Esophagus (tissue), 2 donors: Measurements from ENCODE around the gene MAPK4. TPM values are rescaled to one million over a fixed set of nuclear protein-coding genes. Genes with fewer than 3 reads are reported as not detected.

Source experiments
- H3K27ac ChIP-seq, 2 donors: one replicate each; pipeline ENCODE4 v1.5.1; 2013; ENCODE audit warnings: low read depth in 2 of 2, mild to moderate bottlenecking in 2 of 2, inconsistent platforms in 1 of 2, low read length in 1 of 2, moderate library complexity in 1 of 2
- H3K27me3 ChIP-seq, 2 donors: one replicate each; pipeline ENCODE4 v1.6.1; 2013; ENCODE audit warnings: low read length in 2 of 2, control low read depth in 1 of 2, mild to moderate bottlenecking in 1 of 2; ENCODE audit not compliant: insufficient read depth in 2 of 2, control insufficient read depth in 1 of 2
- H3K36me3 ChIP-seq, 2 donors: one replicate each; pipeline ENCODE4 v1.6.1; 2013; ENCODE audit warnings: low read length in 1 of 2; ENCODE audit not compliant: control insufficient read depth in 2 of 2, insufficient read depth in 2 of 2
- H3K4me1 ChIP-seq, 2 donors: one replicate each; pipeline ENCODE4 v1.6.1; 2013; ENCODE audit warnings: low read length in 1 of 2; ENCODE audit not compliant: control insufficient read depth in 2 of 2, insufficient read depth in 2 of 2
- H3K4me3 ChIP-seq, 2 donors: one replicate each; pipeline ENCODE4 v1.5.1; 2013; ENCODE audit warnings: low read length in 2 of 2, mild to moderate bottlenecking in 2 of 2, low read depth in 1 of 2, moderate library complexity in 1 of 2
- H3K9me3 ChIP-seq, 2 donors: one replicate each; pipeline ENCODE4 v1.6.1; 2013; ENCODE audit warnings: mild to moderate bottlenecking in 2 of 2, low read depth in 1 of 2, low read length in 1 of 2, moderate library complexity in 1 of 2; ENCODE audit not compliant: control insufficient read depth in 2 of 2, insufficient read depth in 1 of 2
- WGBS, 2 donors: extraction: QIAGEN DNeasy Blood & Tissue Kit; methylation state at CpG; one replicate each; pipeline ENCODE4 v1.1.7; 2013; 5-methylcytosine and 5-hydroxymethylcytosine counted together
- polyA plus RNA-seq, 2 donors: library from polyadenylated mRNA; stranded (reverse); fragments of 200-250 nt; gene quantifications; one replicate each; pipeline ENCODE4 v1.2.3, GENCODE V29; 2013
- donor health status: healthy with polysubstance abuse.
- donor health status: Bipolar disorder and iron deficiency.

Gene MAPK4
- polyA plus RNA-seq, 2 donors, result 0.16 to 0.65 TPM

GRCh38 chr18:50726960-50727589, 167.2 kb downstream of the MAPK4 start:
- Histone ChIP-seq H3K9me3 (no peaks in the 10 kb centered on the region), H3K27me3 (no peaks in the 10 kb centered on the region), H3K4me3 (no peak overlapping the region), H3K27ac (no peak overlapping the region), H3K4me1 (no peaks in the 10 kb centered on the region), H3K36me3 (peaks cover 0 to 1% of the 10 kb centered on the region in 2 donors)
- WGBS, 2 donors, result 19 to 32% methylated on average over 10 of the region's 10 CpGs

GRCh38 chr18:50727721-50728471, 168.0 kb downstream of the MAPK4 start:
- Histone ChIP-seq H3K4me1 (no peaks in the 10 kb centered on the region), H3K4me3 (no peak overlapping the region), H3K36me3 (no peaks in the 10 kb centered on the region), H3K9me3 (no peaks in the 10 kb centered on the region), H3K27ac (no peak overlapping the region), H3K27me3 (no peaks in the 10 kb centered on the region)
- 84 to 86% methylated on average over 10 of the region's 10 CpGs for WGBS, 2 donors

- no peaks in the 10 kb centered on the region for H3K36me3 ChIP-seq
- no peak overlapping the region for H3K27ac ChIP-seq
- H3K4me3 ChIP-seq, result no peak overlapping the region
- H3K4me1 ChIP-seq, result no peaks in the 10 kb centered on the region
- WGBS, 2 donors, result 85 to 88% methylated on average over 46 of the region's 46 CpGs
- H3K9me3 ChIP-seq, result no peaks in the 10 kb centered on the region
- no peaks in the 10 kb centered on the region for H3K27me3 ChIP-seq
Measured at GRCh38 chr18:50729376-50729775, 169.5 kb downstream of the MAPK4 start.

- H3K9me3 ChIP-seq, result no peaks in the 10 kb centered on the region
- no peaks in the 10 kb centered on the region for H3K4me1 ChIP-seq
- no peak overlapping the region for H3K27ac ChIP-seq
- no peak overlapping the region for H3K4me3 ChIP-seq
- no peaks in the 10 kb centered on the region for H3K27me3 ChIP-seq
- WGBS, 2 donors, result 88 to 89% methylated on average over 9 of the region's 9 CpGs
- H3K36me3 ChIP-seq, result no peaks in the 10 kb centered on the region
Measured at GRCh38 chr18:50729986-50730385, 170.1 kb downstream of the MAPK4 start.

GRCh38 chr18:50734342-50734741, 174.5 kb downstream of the MAPK4 start:
- no peaks in the 10 kb centered on the region for H3K27me3 ChIP-seq
- no peaks in the 10 kb centered on the region for H3K36me3 ChIP-seq
- no peaks in the 10 kb centered on the region for H3K4me1 ChIP-seq
- H3K9me3 ChIP-seq, result no peaks in the 10 kb centered on the region
- no peak overlapping the region for H3K4me3 ChIP-seq
- 65 to 71% methylated on average over 8 of the region's 8 CpGs for WGBS, 2 donors
- H3K27ac ChIP-seq, result no peak overlapping the region

- 89 to 92% methylated on average over 5 of the region's 5 CpGs for WGBS, 2 donors
Measured at GRCh38 chr18:50734886-50735285, 175.0 kb downstream of the MAPK4 start.

GRCh38 chr18:50737127-50737526, 177.2 kb downstream of the MAPK4 start:
- Histone ChIP-seq H3K9me3 (no peaks in the 10 kb centered on the region), H3K27me3 (no peaks in the 10 kb centered on the region), H3K4me3 (no peak overlapping the region), H3K36me3 (no peaks in the 10 kb centered on the region), H3K4me1 (no peaks in the 10 kb centered on the region), H3K27ac (no peak overlapping the region)
- 39 to 51% methylated on average over 3 of the region's 3 CpGs for WGBS, 2 donors

More at GRCh38 chr18:50734886-50735285, 175.0 kb downstream of the MAPK4 start:
- Histone ChIP-seq H3K27me3 (no peaks in the 10 kb centered on the region), H3K9me3 (no peaks in the 10 kb centered on the region), H3K4me3 (no peak overlapping the region), H3K27ac (no peak overlapping the region), H3K36me3 (no peaks in the 10 kb centered on the region), H3K4me1 (no peaks in the 10 kb centered on the region)

- WGBS, 2 donors, result 74 to 76% methylated on average over 7 of the region's 7 CpGs
- Histone ChIP-seq H3K4me3 (no peak overlapping the region), H3K27ac (no peak overlapping the region), H3K27me3 (no peaks in the 10 kb centered on the region), H3K36me3 (no peaks in the 10 kb centered on the region), H3K4me1 (no peaks in the 10 kb centered on the region), H3K9me3 (no peaks in the 10 kb centered on the region)
Measured at GRCh38 chr18:50738098-50738757, 178.3 kb downstream of the MAPK4 start.

GRCh38 chr18:50742952-50743351, 183.1 kb downstream of the MAPK4 start:
- Histone ChIP-seq H3K27ac (no peak overlapping the region), H3K36me3 (no peaks in the 10 kb centered on the region), H3K4me3 (no peak overlapping the region), H3K9me3 (peaks cover 0 to 2% of the 10 kb centered on the region in 2 donors), H3K4me1 (no peaks in the 10 kb centered on the region), H3K27me3 (no peaks in the 10 kb centered on the region)
